K562 (cell line): Measurements from ENCODE around the gene LCMT2. TPM values are rescaled to one million over a fixed set of nuclear protein-coding genes. Genes with fewer than 3 reads are reported as not detected.

Source experiments
- BACH1 ChIP-seq: fragments of 200-800 bp; sonication (Bioruptor generic); IDR thresholded peaks from 2 replicates; pipeline ENCODE4 v1.6.1; 2016; ENCODE audit warnings: missing genetic modification characterization, missing compliant biosample characterization
- CBFB ChIP-seq: sonication (generic); formaldehyde crosslinking; IDR thresholded peaks from 2 replicates; pipeline ENCODE4 v1.4.0; 2020; ENCODE audit warnings: mild to moderate bottlenecking, missing genetic modification reagents
- CHCHD3 ChIP-seq: fragments of 250-450 bp; sonication (Bioruptor Pico); IDR thresholded peaks from 2 replicates; pipeline ENCODE4 v2.1.2; 2022; ENCODE audit warnings: mild to moderate bottlenecking
- ETV6 ChIP-seq, 3 experiments: fragments of 150-350 bp in 1 of 3; sonication (generic) in 1 of 3; formaldehyde crosslinking in 1 of 3; IDR thresholded peaks; 2 replicates each; pipeline versions ENCODE4 v1.6.1 to v1.8.0; 2014 to 2022; ENCODE audit warnings: borderline replicate concordance in 2 of 3, low read depth in 2 of 3, antibody characterized with exemption in 1 of 3, low read length in 1 of 3, mild to moderate bottlenecking in 1 of 3, missing genetic modification reagents in 1 of 3
- JUND ChIP-seq, 2 experiments: IDR thresholded peaks; 2 replicates in 1 of 2; 3 replicates in 1 of 2; pipeline ENCODE4 v1.6.1; 2011; ENCODE audit warnings: borderline replicate concordance in 2 of 2, low read depth in 2 of 2, low read length in 2 of 2, improper control_type of control experiment in 1 of 2, missing biosample characterization in 1 of 2, missing genetic modification characterization in 1 of 2, missing genetic modification reagents in 1 of 2
- MCM7 ChIP-seq, 2 experiments: fragments of 450-650 bp; IDR thresholded peaks; 2 replicates each; pipeline ENCODE4 v1.6.1; 2016 to 2018
- MEF2D ChIP-seq: conservative IDR thresholded peaks from 2 replicates; pipeline ENCODE4 v1.6.1; 2016; ENCODE audit warnings: low read depth, missing genetic modification characterization, missing compliant biosample characterization
- MLLT1 ChIP-seq, 2 experiments: fragments of 450-650 bp; IDR thresholded peaks; 2 replicates each; pipeline ENCODE4 v1.6.1; 2016
- RBM17 ChIP-seq: fragments of 200-400 bp; formaldehyde crosslinking; IDR thresholded peaks from 2 replicates; pipeline ENCODE4 v1.6.1; 2017; ENCODE audit warnings: low read depth, mild to moderate bottlenecking, low read length, borderline replicate concordance
- RERE ChIP-seq: sonication (generic); formaldehyde crosslinking; IDR thresholded peaks from 2 replicates; pipeline ENCODE4 v1.8.0; 2023; ENCODE audit warnings: missing genetic modification reagents, mild to moderate bottlenecking, borderline replicate concordance
- TCF7L2 ChIP-seq: fragments of 150-350 bp; IDR thresholded peaks from 2 replicates; pipeline ENCODE4 v1.6.1; 2016; ENCODE audit warnings: low read depth, mild to moderate bottlenecking, low read length, moderate library complexity
- WHSC1 ChIP-seq: IDR thresholded peaks from one replicate; pipeline ENCODE4 v1.6.1; 2012; ENCODE audit warnings: low read length, control low read depth, inconsistent platforms
- ZMIZ1 ChIP-seq, 2 experiments: fragments of 150-350 bp in 1 of 2; IDR thresholded peaks; 2 replicates each; pipeline ENCODE4 v1.6.1; 2012 to 2016; ENCODE audit warnings: low read depth in 2 of 2, low read length in 2 of 2, mild to moderate bottlenecking in 1 of 2, moderate library complexity in 1 of 2
- ZNF175 ChIP-seq: fragments of 200-800 bp; sonication (Bioruptor generic); IDR thresholded peaks from 2 replicates; pipeline ENCODE4 v1.6.1; 2016; ENCODE audit warnings: low read depth, mild to moderate bottlenecking, missing genetic modification characterization, missing compliant biosample characterization
- ZNF282 ChIP-seq: sonication (generic); formaldehyde crosslinking; IDR thresholded peaks from 2 replicates; pipeline ENCODE4 v1.8.1; 2023; ENCODE audit warnings: missing genetic modification reagents
- polyA plus RNA-seq, 8 experiments: library from polyadenylated mRNA; depleted of rRNA in 4 of 8; stranded (reverse) in 5 of 8; unstranded in 3 of 8; fragments of >200 nt; fragmentation: Nextera tagmentation in 2 of 8; fragmentation: Illumina TruSeq in 1 of 8; extraction: Ambion mirVana in 2 of 8; extraction: Trizol in 1 of 8; gene quantifications; 2 replicates each; pipeline versions ENCODE4 v1.2.1 to v1.2.3, GENCODE V29; 2011 to 2014; ENCODE audit warnings: inconsistent platforms in 1 of 8, missing spikeins in 1 of 8
- total RNA-seq, 7 experiments: library from RNA; depleted of rRNA in 6 of 7; stranded (reverse); fragments of >200 nt in 6 of 7; fragmentation: Illumina TruSeq in 2 of 7; extraction: Trizol in 2 of 7; gene quantifications; 2 replicates each; pipeline versions ENCODE4 v1.2.1 to v1.2.3, GENCODE V29; 2011 to 2021; ENCODE audit warnings: low replicate concordance in 1 of 7

LCMT2 gene
- total and polyA plus RNA-seq, 9 of the 15 experiments (the other 6 are each of a cell fraction or from before 2014, with no cell fraction given) = 2.5 to 22.3 (median 15.2) TPM

GRCh38 chr15:43329960-43330779 lies at the start of gene LCMT2 (continued):
- TF ChIP-seq RERE (no peak), TCF7L2 (no peak), MCM7 (IDR thresholded peaks at IDR 0.05) (no peak), MLLT1 (IDR thresholded peaks at IDR 0.05) (peak in 1 of 2 experiments; percentile 5; a peak in 1 of 4 replicates), ZNF175 (0 out of 2 replicates have a peak, but pooled peaks have one; percentile 64), JUND (IDR thresholded peaks at IDR 0.05; ENCODE audit: borderline replicate concordance, low read depth, low read length) (peak; percentile 30; the same call in 1 of the 2 replicates), JUND (tag; IDR thresholded peaks at IDR 0.05; ENCODE audit: borderline replicate concordance, low read depth, low read length) (peak; percentile 57; the same call in 2 of the 3 replicates), ETV6 (IDR thresholded peaks at IDR 0.05; ENCODE audit: borderline replicate concordance in 1 of 2, low read depth in 2 of 2, low read length in 1 of 2) (peak; percentile 98 to 100), ETV6 (CRISPR knock-in tag; IDR thresholded peaks at IDR 0.05; ENCODE audit: borderline replicate concordance) (peak; percentile 92; the same call in 1 of the 2 replicates), ZMIZ1 (IDR thresholded peaks at IDR 0.05; ENCODE audit: low read depth in 2 of 2, low read length in 2 of 2) (no peak), MEF2D (no peak), BACH1 (tag) (no peak), WHSC1 (no peak), RBM17 (no peak), ZNF282 (CRISPR knock-in tag) (peak; percentile 79), CBFB (CRISPR knock-in tag) (no peak), CHCHD3 (CRISPR knock-in tag) (no peak)
